ENCODE measurements around the gene GRIK5. TPM values are rescaled to one million over a fixed set of nuclear protein-coding genes. Genes with fewer than 3 reads are reported as not detected.

Gene GRIK5, protein sequence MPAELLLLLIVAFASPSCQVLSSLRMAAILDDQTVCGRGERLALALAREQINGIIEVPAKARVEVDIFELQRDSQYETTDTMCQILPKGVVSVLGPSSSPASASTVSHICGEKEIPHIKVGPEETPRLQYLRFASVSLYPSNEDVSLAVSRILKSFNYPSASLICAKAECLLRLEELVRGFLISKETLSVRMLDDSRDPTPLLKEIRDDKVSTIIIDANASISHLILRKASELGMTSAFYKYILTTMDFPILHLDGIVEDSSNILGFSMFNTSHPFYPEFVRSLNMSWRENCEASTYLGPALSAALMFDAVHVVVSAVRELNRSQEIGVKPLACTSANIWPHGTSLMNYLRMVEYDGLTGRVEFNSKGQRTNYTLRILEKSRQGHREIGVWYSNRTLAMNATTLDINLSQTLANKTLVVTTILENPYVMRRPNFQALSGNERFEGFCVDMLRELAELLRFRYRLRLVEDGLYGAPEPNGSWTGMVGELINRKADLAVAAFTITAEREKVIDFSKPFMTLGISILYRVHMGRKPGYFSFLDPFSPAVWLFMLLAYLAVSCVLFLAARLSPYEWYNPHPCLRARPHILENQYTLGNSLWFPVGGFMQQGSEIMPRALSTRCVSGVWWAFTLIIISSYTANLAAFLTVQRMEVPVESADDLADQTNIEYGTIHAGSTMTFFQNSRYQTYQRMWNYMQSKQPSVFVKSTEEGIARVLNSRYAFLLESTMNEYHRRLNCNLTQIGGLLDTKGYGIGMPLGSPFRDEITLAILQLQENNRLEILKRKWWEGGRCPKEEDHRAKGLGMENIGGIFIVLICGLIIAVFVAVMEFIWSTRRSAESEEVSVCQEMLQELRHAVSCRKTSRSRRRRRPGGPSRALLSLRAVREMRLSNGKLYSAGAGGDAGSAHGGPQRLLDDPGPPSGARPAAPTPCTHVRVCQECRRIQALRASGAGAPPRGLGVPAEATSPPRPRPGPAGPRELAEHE
- total RNA-seq (2022; extraction: Qiagen RNA extraction; ENCODE audit: low read depth), result 0.41 to 0.65 TPM (median 0.54 TPM) in 5 replicates

DNA sequence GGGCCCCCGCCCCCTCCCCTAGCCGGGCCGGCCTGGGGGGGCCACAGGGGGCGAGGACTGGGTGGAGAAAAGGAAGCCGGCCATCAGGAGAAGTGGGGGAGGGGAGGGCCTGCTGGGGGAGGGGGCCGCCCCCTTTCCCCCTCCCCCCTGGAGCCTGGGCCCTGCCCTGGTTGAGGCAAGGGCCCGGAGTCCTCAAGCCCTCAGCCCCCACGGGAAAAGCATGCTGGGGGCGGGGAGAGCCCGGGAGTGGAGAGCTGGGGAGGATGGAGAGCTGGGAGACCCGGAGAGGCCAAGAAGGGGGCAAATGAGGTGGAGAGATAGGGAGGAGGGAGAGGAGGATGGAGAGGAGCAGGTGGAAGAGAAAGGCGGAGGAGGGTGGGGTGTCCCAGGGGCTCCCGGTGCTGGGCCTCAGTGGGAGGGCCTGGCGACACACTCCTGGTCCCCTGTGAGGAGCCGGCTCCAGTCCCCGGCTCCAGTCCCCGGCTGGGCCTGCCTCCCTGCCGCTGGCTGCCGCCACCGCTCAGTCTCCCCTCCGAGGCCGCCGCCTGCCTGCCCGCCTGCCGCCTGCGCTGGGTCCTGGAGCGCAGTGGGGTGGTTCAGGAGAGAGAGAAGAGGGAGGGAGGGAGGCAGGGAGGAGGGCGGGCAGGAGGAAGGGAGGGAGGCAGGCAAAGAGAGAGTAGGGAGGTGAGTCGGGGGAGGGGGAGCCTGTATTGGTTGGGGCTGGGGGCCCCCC, at the start of gene GRIK5:
Gene GRIK5 (minus strand): TSS at position 588 of the 733 bp plus-strand sequence. CDS start 4,436 bp downstream, outside the sequence.

DNA sequence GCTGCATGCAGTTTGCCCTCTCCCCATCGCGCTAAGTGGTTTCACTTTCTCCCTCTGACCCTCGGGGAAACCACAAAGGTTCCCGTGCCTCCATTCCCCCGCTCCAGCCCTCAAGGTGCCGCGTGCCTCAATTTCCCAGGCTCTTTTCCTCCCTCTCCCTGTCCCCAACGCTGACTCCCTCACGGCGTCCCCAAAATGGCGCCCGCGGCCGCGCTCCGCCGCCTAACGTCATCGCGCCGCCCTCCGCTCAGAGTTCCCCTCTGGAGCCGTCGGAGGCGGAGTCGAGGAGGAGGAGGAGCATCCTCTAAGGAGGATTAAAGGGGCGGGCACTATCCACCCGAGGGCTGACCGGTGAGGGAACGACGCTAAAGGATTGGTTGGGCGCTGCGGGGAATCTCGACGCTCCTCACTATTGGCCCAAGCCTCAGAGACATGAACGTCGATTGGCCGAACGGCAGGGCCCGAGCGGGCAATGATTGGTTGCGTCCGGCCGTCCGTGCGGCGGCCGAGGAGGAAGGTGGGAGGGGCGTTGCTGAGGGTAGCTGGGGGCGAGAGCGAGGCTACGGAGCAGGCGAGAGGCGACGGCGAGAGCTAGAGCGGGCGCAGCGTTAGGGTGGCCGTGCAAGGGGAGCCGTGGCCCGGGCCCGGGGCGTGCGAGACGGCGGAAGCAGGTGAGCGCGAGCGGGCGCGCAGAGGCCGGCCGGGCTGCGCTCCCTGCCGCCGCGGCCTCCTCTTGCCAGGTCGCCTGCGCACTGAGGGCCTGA, 5.8 kb upstream of the GRIK5 start, which contains the start of gene ZNF574:
Gene ZNF574 (plus strand): TSS at position 551 of the 764 bp plus-strand sequence. CDS start 2,441 bp downstream, outside the sequence.

DNA sequence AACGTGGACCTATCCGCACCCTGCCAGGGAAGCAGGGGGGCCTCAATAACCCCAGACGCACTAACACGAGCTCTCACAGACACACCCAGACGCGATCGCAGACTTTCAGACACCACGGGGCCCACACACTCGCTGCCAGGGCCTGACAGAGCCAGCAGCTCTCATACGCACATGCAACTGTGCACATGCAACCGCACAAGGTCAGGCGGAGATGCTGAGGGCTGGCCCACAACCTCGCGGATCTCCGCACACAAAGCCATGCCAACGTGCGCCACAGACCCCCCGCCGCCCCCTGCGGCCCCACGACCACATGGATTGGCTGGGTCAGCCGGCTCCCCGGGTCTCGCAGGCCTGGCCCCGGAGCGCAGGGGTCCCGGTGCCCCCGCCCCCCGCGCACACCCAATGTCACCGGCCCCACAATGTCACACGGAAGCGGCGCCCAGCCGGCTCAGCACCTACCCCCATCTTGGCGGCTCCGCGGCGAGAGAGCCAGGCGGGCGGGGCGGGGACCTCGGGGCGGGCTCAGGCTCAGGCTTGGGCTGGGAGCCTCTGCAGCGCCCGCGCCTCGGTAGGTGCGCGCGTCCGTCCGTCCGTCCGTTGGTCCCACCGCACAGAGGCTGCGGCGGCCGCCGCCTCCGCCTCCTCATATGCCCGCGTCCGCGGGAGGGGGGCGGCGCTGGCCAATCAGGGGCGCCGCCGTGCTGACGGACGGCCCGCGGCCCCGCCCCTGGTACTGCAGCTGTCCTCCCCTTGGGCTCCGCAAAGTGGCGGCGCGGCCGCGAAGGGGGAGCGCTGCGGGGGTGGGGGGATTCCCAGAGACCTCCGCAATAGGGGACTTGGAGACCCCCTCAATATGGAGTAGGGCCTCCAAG, 76.2 kb downstream of the GRIK5 start, which contains the start of gene ATP1A3:
Gene ATP1A3 (minus strand): TSS at position 619 of the 872 bp plus-strand sequence. CDS start 154 bp downstream, at position 465.

DNA sequence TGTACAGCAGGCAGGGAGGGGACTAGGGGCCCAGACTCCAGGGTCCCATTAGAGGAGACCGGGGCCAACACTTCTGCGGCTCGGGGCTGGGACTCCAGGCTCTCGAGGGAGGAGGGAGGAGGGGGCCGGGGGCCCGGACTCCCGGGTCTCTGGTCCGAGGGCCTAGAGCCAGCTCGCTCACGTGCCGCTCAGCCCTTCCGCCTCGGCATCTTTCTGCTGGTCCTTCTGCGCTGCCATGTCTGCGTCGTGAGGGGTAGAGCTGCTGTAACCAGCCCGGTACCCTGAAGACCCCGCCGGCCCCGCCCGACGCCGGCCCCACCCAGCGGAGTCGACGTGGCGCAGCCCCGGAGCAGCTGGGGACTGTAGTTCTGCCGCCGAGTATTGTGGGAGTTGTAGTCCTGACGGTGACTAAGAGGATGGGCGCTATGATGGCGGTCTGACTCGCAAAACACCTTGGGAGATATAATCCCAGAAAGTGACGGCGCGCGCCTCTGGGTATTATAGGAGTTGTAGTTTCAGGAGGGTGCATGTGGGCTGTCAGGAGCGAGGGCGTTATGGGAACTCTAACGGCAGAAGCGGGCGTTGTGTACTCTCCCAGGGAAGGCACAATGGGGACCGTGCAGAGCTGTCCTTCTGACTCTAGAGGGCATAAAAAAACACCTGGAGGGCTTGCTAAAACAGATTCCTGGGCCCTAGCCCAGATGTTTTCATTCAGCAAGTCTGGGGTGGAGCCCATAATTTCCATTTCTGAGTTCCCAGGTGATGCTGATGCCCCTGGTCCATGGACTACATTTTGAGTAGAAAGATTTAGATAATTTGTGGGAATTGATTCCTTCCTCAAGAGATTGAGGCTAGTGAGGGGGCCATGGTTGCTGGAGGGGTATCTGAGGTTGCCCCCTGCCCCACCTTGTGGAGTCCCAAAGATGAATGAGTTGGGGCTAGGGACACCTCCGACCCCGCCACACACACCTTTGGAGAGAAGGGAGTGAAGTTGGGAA, 110.7 kb downstream of the GRIK5 start, which contains the start of gene RABAC1:
Gene RABAC1 (minus strand): TSS at position 266 of the 998 bp plus-strand sequence. CDS start 29 bp downstream, at position 237.

Other genes starting within 250 kb of the GRIK5 start
- gene LYPD4, start 225.5 kb downstream of the GRIK5 start, total RNA-seq (2022; extraction: Qiagen RNA extraction; ENCODE audit: low read depth), result not detected in 5 replicates
- gene DMRTC2, start 225.2 kb downstream of the GRIK5 start, total RNA-seq (2022; extraction: Qiagen RNA extraction; ENCODE audit: low read depth), result not detected in 5 replicates
- 8,700 to 10,627 TPM (median 8,984 TPM) in 5 replicates for gene RPS19, start 210.0 kb downstream of the GRIK5 start, total RNA-seq (2022; extraction: Qiagen RNA extraction; ENCODE audit: low read depth)
- gene CD79A, start 192.9 kb downstream of the GRIK5 start, total RNA-seq (2022; extraction: Qiagen RNA extraction; ENCODE audit: low read depth), result 1.1 to 1.2 TPM (median 1.1 TPM) in 5 replicates
- 78.2 to 125 TPM (median 109 TPM) in 5 replicates for gene ARHGEF1, start 187.0 kb downstream of the GRIK5 start, total RNA-seq (2022; extraction: Qiagen RNA extraction; ENCODE audit: low read depth)
- 0.20 to 0.45 TPM (median 0.28 TPM) in 5 replicates for gene ERFL, start 141.8 kb downstream of the GRIK5 start, total RNA-seq (2022; extraction: Qiagen RNA extraction; ENCODE audit: low read depth)
- 198 to 238 TPM (median 225 TPM) in 5 replicates for gene RABAC1, start 110.9 kb downstream of the GRIK5 start, total RNA-seq (2022; extraction: Qiagen RNA extraction; ENCODE audit: low read depth)
- gene ATP1A3, start 76.0 kb downstream of the GRIK5 start, total RNA-seq (2022; extraction: Qiagen RNA extraction; ENCODE audit: low read depth), result 4.1 to 5.7 TPM (median 4.9 TPM) in 5 replicates
- gene ZNF574, start 6.0 kb upstream of the GRIK5 start, total RNA-seq (2022; extraction: Qiagen RNA extraction; ENCODE audit: low read depth), result 33.0 to 41.5 TPM (median 35.7 TPM) in 5 replicates
- 0.33 to 0.63 TPM (median 0.46 TPM) in 5 replicates for gene POU2F2, start 62.2 kb upstream of the GRIK5 start, total RNA-seq (2022; extraction: Qiagen RNA extraction; ENCODE audit: low read depth)
- gene DEDD2, start 147.5 kb upstream of the GRIK5 start, total RNA-seq (2022; extraction: Qiagen RNA extraction; ENCODE audit: low read depth), result 60.7 to 103 TPM (median 88.3 TPM) in 5 replicates
- 17.8 to 20.9 TPM (median 19.7 TPM) in 5 replicates for gene ZNF526, start 150.1 kb upstream of the GRIK5 start, total RNA-seq (2022; extraction: Qiagen RNA extraction; ENCODE audit: low read depth)
- 115 to 169 TPM (median 157 TPM) in 5 replicates for gene GSK3A, start 172.4 kb upstream of the GRIK5 start, total RNA-seq (2022; extraction: Qiagen RNA extraction; ENCODE audit: low read depth)
- 111 to 133 TPM (median 115 TPM) in 5 replicates for gene ERF, start 184.9 kb upstream of the GRIK5 start, total RNA-seq (2022; extraction: Qiagen RNA extraction; ENCODE audit: low read depth)
- 46.3 to 68.8 TPM (median 57.9 TPM) in 5 replicates for gene CIC, start 199.0 kb upstream of the GRIK5 start, total RNA-seq (2022; extraction: Qiagen RNA extraction; ENCODE audit: low read depth)
- 4.0 to 5.1 TPM (median 4.3 TPM) in 5 replicates for gene PRR19, start 231.9 kb upstream of the GRIK5 start, total RNA-seq (2022; extraction: Qiagen RNA extraction; ENCODE audit: low read depth)
- gene PAFAH1B3, start 232.4 kb upstream of the GRIK5 start, total RNA-seq (2022; extraction: Qiagen RNA extraction; ENCODE audit: low read depth), result 130 to 158 TPM (median 136 TPM) in 5 replicates
- gene TMEM145, start 243.1 kb upstream of the GRIK5 start, total RNA-seq (2022; extraction: Qiagen RNA extraction; ENCODE audit: low read depth), result 2.2 to 4.2 TPM (median 3.7 TPM) in 5 replicates